ENCODE measurements around the gene ORAI1.

DNA sequence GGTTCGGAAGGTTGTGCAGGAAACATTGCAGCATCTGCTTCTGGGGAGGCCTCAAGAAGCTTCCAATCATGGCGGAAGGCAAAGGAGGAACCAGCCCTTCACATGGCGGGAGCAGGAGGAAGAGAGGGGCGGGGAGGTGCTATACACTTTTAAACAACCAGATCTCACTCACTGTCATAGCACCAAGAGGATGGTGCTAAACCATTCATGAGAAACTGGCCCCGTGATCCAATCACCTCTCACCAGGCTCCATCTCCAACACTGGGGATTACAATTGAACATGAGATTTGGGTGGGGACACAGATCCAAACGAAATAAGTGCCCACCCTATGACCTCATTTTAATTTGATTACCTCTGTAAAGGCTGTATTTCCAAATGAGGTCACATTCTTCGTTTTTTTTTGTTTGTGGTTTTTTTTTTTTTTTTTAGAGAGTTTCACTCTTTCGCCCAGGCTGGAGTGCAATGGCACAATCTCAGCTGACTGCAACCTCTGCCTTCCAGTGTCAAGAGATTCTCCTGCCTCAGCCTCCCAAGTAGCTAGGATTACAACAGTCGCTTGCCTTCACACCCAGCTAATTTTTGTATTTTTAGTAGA is 11.4 kb upstream of the ORAI1 start:
- TF ChIP-seq POLR2A (IDR thresholded peaks at IDR 0.05; ENCODE audit: low read depth) (no peak), POLR2AphosphoS5 (IDR thresholded peaks at IDR 0.05) (no peak)
